CD8-positive, alpha-beta memory T cell (primary cell): ENCODE data around the gene ZBTB7A. TPM values are rescaled to one million over a fixed set of nuclear protein-coding genes. Genes with fewer than 3 reads are reported as not detected.
A peak's percentile ranks its signal among the peaks of the same experiment; 100 is the strongest.

Experiments used
- CTCF ChIA-PET: fragments of 350-600 bp; sonication (Branson Sonifier 250); formaldehyde crosslinking; loops from one replicate; lab custom pipeline; 2021; ENCODE audit warnings: antibody characterized with exemption; lab: Charles Lee
- POLR2A ChIA-PET: fragments of 350-600 bp; sonication (Branson Sonifier 250); formaldehyde crosslinking; loops from one replicate; lab custom pipeline; 2021; ENCODE audit warnings: antibody characterized with exemption; lab: Charles Lee
- DNase-seq, 5 donors: peaks; one replicate each; pipeline versions ENCODE4 v3.0.0 to v3.0.0-alpha.2; 2020 to 2022; ENCODE audit warnings: mixed read lengths in 1 of 5
- H3K27ac ChIP-seq: one replicate; pipeline ENCODE4 v1.7.0; 2013; ENCODE audit warnings: low read depth, mild to moderate bottlenecking, low read length, moderate library complexity
- H3K27me3 ChIP-seq: 2 replicates; pipeline ENCODE4 v1.7.0; 2013; ENCODE audit warnings: low read length, mild to moderate bottlenecking; ENCODE audit not compliant: insufficient read depth, poor library complexity, severe bottlenecking
- H3K36me3 ChIP-seq: 2 replicates; pipeline ENCODE4 v1.7.0; 2013; ENCODE audit warnings: mild to moderate bottlenecking, low read length, moderate library complexity; ENCODE audit not compliant: insufficient read depth
- H3K4me1 ChIP-seq: 2 replicates; pipeline ENCODE4 v1.7.0; 2013; ENCODE audit warnings: mild to moderate bottlenecking, low read length, moderate library complexity; ENCODE audit not compliant: insufficient read depth
- H3K4me3 ChIP-seq: 2 replicates; pipeline ENCODE4 v1.7.0; 2013; ENCODE audit warnings: mild to moderate bottlenecking, low read length
- H3K9me3 ChIP-seq: 2 replicates; pipeline ENCODE4 v1.7.0; 2013; ENCODE audit warnings: mild to moderate bottlenecking, low read length
- H3K27ac Mint-ChIP-seq, 8 donors: one replicate each; pipeline ENCODE4 v1.8.0; 2020 to 2021; ENCODE audit warnings: mixed read lengths in 8 of 8, mild to moderate bottlenecking in 6 of 8, inconsistent platforms in 3 of 8, moderate library complexity in 3 of 8
- H3K27me3 Mint-ChIP-seq, 2 donors: one replicate each; pipeline ENCODE4 v1.8.0; 2020 to 2021; ENCODE audit warnings: mixed read lengths in 2 of 2, mild to moderate bottlenecking in 1 of 2, moderate library complexity in 1 of 2
- H3K36me3 Mint-ChIP-seq, 3 donors: one replicate each; pipeline ENCODE4 v1.8.0; 2020 to 2021; ENCODE audit warnings: mixed read lengths in 3 of 3, inconsistent platforms in 1 of 3, mild to moderate bottlenecking in 1 of 3
- H3K4me1 Mint-ChIP-seq, 3 donors: one replicate each; pipeline ENCODE4 v1.8.0; 2020 to 2021; ENCODE audit warnings: mixed read lengths in 3 of 3, inconsistent platforms in 1 of 3, mild to moderate bottlenecking in 1 of 3
- H3K4me3 Mint-ChIP-seq, 7 donors: one replicate each; pipeline ENCODE4 v1.8.0; 2020 to 2021; ENCODE audit warnings: mixed read lengths in 7 of 7, mild to moderate bottlenecking in 6 of 7, moderate library complexity in 4 of 7, inconsistent platforms in 2 of 7
- H3K9me3 Mint-ChIP-seq, 5 donors: one replicate each; pipeline ENCODE4 v1.8.0; 2020 to 2022; ENCODE audit warnings: mixed read lengths in 5 of 5, mild to moderate bottlenecking in 3 of 5, moderate library complexity in 2 of 5, inconsistent platforms in 1 of 5
- polyA plus RNA-seq: library from polyadenylated mRNA; unstranded; fragments of 300-500 nt; fragmentation: Illumina TruSeq; gene quantifications from one replicate; pipeline ENCODE4 v1.2.3, GENCODE V29; 2021
- total RNA-seq, 2 experiments: library from RNA; stranded (reverse); gene quantifications; one replicate each; pipeline ENCODE4 v1.2.3, GENCODE V29; 2021

ZBTB7A gene
- total RNA-seq = 10 to 100 TPM; 44.1 to 46.8 TPM
- polyA plus RNA-seq = 86.1 TPM

DNA sequence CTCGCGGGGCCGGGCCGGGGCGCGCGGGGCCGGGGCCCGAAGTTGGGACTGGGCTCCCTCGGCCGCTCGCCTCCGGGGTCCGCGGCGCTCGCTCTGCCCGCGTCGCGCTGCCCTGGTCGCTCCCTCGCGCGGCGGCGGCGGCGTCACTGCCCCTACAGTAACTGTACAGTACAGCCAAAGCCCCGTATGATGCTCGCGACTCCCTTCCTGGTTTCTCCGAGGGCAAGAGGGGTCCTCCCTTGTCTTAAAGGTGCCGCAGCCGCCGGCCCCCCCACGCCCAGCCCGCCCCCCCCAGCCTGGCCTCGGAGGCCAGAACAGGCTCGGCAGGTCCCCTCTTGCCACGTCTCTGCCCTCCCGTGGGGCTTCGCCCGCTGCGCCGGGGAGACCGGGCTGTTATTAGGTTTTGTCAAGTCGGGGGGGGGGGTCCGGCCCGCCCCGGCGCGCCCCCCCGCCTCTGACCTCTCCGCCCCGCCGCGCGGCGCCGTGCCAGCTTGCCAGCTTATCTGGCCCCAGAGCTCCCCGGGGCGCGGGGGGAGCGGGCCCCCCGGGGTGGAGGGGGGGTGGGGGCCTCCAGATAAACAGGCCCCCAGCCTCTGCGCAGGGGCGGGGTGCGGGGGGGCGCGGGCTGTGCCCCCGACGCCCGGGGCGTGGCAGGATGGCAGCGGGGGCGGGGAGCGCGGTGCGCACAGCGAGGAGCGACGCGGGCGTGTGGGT, at the start of gene ZBTB7A:
Gene ZBTB7A (minus strand): TSS at position 218 of the 714 bp plus-strand sequence. CDS start 11,667 bp downstream, outside the sequence.
- Mint-ChIP-seq H3K9me3 (no peaks in the 10 kb centered on the region), H3K4me3 (peak within 1 kb of the TSS; percentile 88 to 99 (median 90)), H3K27me3 (peaks cover 0 to 3% of the 10 kb centered on the region in 2 donors), H3K4me1 (peaks cover 34 to 44% (median 34%) of the 10 kb centered on the region in 3 donors), H3K36me3 (peaks cover 0 to 14% (median 0%) of the 10 kb centered on the region in 3 donors), H3K27ac (peak within 1 kb of the TSS in 7 of 8 donors; percentile 60 to 98 (median 88))
- DNase-seq = peak; percentile 73 to 91 (median 78)
- Histone ChIP-seq H3K27me3 (no peaks in the 10 kb centered on the region), H3K4me1 (peaks cover 43% of the 10 kb centered on the region), H3K9me3 (no peaks in the 10 kb centered on the region), H3K4me3 (peak within 1 kb of the TSS; percentile 51), H3K36me3 (no peaks in the 10 kb centered on the region), H3K27ac (peak within 1 kb of the TSS; percentile 61)
- POLR2A ChIA-PET = interaction anchor here (1.3 to 3.6 kb wide), 6 partner anchors 17 to 82 kb away, joined by 6 to 35 read pairs (median 8); partner anchors contain the start of genes EEF2 and PIAS4
- CTCF ChIA-PET = interaction anchor here (1.1 to 1.8 kb wide), 4 partner anchors 10 to 82 kb away, joined by 3 to 7 read pairs (median 4); partner anchors contain the start of gene EEF2

DNA sequence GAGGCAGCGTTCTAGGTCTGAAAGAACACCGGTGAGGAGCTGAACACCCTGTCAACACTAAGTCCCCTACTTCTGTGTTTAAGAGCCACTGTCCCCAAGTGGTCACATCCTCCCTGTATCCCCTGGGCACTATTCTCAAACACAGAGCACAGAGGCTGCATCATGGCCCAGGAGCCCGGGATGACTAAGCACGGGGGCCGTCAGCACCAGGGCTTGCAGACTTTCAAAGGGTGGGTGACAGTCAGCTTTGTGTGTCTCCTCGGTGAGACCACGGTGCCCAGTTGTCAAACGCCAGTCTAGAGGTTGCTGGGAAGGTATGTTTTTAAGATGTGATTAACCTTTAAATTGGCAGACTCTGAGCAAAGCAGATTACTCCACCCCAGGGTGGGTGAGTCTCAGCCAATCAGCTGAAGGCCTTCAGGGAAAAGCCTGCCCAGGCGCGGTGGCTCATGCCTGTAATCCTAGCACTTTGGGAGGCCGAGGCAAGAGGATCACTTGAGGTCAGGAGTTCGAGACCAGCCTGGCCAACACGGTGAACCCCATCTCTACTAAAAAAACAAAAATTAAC, 49.2 kb upstream of the ZBTB7A start:
- peaks cover 20% of the 10 kb centered on the region for H3K36me3 ChIP-seq
- Mint-ChIP-seq H3K36me3 (peaks cover 0 to 65% (median 4%) of the 10 kb centered on the region in 3 donors), H3K27ac (peak overlapping the region; percentile 12 to 94 (median 88)), H3K27me3 (no peaks in the 10 kb centered on the region), H3K9me3 (no peaks in the 10 kb centered on the region), H3K4me1 (peaks cover 31 to 61% (median 32%) of the 10 kb centered on the region in 3 donors), H3K4me3 (no peak overlapping the region)
- no peak overlapping the region for H3K4me3 ChIP-seq
- no peak for DNase-seq
- H3K27ac ChIP-seq = no peak overlapping the region
- POLR2A ChIA-PET = interaction anchor here (0.6 to 1.8 kb wide), 3 partner anchors 11 to 84 kb away, joined by 3 to 16 read pairs (median 6); no protein-coding TSS in a partner anchor
- CTCF ChIA-PET = interaction anchor here (0.9 to 2.9 kb wide), 6 partner anchors 11 to 128 kb away, joined by 3 to 15 read pairs (median 5); no protein-coding TSS in a partner anchor
- H3K9me3 ChIP-seq = no peaks in the 10 kb centered on the region
- peaks cover 22% of the 10 kb centered on the region for H3K4me1 ChIP-seq
- H3K27me3 ChIP-seq = no peaks in the 10 kb centered on the region

DNA sequence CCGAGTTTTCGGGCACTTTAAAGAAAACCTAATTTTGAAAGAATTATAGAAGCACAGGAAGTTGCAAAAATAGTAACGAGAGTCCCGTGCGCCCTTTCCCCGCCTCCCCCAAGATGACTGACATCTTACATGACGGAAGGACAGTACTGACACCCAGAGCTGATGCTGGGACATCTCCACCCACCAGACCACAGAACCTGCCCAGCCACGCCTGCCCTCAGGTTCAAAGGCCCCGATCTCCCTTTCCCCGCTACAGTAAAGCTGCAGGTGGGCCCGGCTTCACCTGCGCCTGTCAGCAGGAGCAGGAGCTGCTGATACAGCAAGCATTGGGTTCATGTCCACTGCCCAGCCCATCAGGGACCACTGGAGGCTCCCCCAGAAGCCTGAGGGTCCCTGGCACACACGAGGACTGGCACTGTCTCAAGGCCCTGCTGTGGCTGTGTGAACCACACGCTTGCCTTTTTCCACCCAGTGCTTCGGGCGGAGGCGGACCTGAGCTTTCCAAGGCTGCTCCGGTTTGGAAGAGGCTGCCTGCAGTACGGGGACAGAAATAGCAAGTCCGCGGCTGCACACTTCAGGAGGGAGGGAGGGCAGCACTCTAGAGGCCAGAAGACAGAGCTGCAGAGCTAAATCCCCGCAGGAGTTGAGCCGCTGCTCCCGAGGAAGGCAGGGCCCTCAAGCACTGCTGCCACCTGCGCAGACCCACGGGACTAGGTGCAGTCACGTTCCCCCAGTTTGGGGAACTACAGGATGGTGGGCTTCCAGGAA, 48.5 kb upstream of the ZBTB7A start:
- Mint-ChIP-seq H3K4me1 (peaks cover 34 to 62% (median 35%) of the 10 kb centered on the region in 3 donors), H3K27ac (peak overlapping the region; percentile 84 to 94 (median 89)), H3K36me3 (peaks cover 0 to 67% (median 4%) of the 10 kb centered on the region in 3 donors), H3K9me3 (no peaks in the 10 kb centered on the region), H3K4me3 (peak overlapping the region; percentile 51 to 78 (median 67)), H3K27me3 (no peaks in the 10 kb centered on the region)
- peak overlapping the region; percentile 22 for H3K4me3 ChIP-seq
- POLR2A ChIA-PET = interaction anchor here (0.6 to 1.8 kb wide), 5 partner anchors 10 to 71 kb away, joined by 3 to 16 read pairs (median 5); no protein-coding TSS in a partner anchor
- H3K27ac ChIP-seq = peak overlapping the region; percentile 26
- CTCF ChIA-PET = interaction anchor here (0.9 to 2.9 kb wide), 7 partner anchors 11 to 129 kb away, joined by 3 to 15 read pairs (median 4); no protein-coding TSS in a partner anchor
- DNase-seq = peak; percentile 57 to 85 (median 77)
- peaks cover 29% of the 10 kb centered on the region for H3K4me1 ChIP-seq
- peaks cover 26% of the 10 kb centered on the region for H3K36me3 ChIP-seq
- no peaks in the 10 kb centered on the region for H3K27me3 ChIP-seq
- H3K9me3 ChIP-seq = no peaks in the 10 kb centered on the region

DNA sequence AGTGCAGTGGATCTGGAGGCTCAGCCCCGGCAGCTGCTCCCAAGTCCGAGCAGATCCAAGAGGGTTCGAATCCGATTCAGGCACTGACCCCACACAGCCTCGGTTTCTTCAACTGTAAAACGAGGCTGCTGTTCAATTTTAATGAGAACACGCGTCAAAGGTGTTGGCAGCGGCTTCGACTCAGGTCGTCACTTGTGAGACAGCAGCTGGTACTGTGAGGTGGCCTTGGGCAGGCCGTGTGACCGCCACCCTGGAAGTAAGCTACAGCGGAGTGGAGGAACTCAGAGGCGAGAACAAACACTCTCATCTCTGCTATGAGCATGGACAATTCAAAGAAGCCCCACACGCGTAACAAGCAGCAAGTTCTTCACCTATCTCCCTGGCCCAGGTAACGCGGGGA, 47.5 kb upstream of the ZBTB7A start:
- no peak overlapping the region for H3K4me3 ChIP-seq
- Mint-ChIP-seq H3K36me3 (peaks cover 0 to 69% (median 4%) of the 10 kb centered on the region in 3 donors), H3K27me3 (no peaks in the 10 kb centered on the region), H3K4me1 (peaks cover 40 to 70% (median 42%) of the 10 kb centered on the region in 3 donors), H3K27ac (peak overlapping the region in 6 of 8 donors; percentile 36 to 89 (median 81)), H3K9me3 (no peaks in the 10 kb centered on the region), H3K4me3 (no peak overlapping the region)
- peaks cover 39% of the 10 kb centered on the region for H3K4me1 ChIP-seq
- peaks cover 27% of the 10 kb centered on the region for H3K36me3 ChIP-seq
- H3K27me3 ChIP-seq = no peaks in the 10 kb centered on the region
- CTCF ChIA-PET = interaction anchor here (0.9 to 2.1 kb wide), 3 partner anchors 10 to 128 kb away, joined by 3 to 9 read pairs (median 4); no protein-coding TSS in a partner anchor
- POLR2A ChIA-PET = interaction anchor here (1.3 to 1.8 kb wide), 2 partner anchors 9 to 48 kb away, joined by 4 to 16 read pairs; no protein-coding TSS in a partner anchor
- H3K27ac ChIP-seq = no peak overlapping the region
- H3K9me3 ChIP-seq = no peaks in the 10 kb centered on the region
- DNase-seq = no peak

DNA sequence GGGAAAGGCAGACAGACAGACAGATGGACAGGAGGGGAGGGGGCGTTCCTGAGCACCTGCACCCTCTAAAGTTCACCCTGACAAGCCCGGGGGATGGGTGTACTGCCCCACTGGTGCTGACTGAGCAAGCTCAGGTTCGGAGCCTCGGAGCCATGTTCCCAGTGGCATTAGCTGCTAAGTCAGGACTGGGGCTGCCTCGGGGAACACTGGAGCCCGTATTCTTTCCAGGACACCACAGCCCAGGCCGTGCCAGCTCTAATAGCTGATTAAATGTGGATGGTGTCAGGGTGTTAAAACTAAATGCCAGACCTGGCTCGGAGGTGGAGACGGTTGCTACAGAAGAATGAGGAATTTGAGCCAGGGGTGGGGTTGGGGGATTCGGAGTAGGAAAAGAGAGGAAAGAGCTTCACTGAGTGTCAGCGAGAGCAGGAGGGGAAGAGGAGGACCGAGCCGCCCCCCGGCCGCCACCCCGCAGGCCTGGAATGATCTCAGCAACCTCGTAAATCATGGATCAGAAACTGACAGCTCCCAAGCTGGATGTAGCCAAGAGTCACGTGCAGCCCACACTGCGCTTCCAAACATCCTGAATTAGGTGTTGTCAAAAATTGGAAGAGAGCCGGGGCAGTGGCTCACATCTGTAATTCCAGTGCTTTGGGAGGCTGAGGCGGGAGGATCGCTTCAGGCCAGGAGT, 46.8 kb upstream of the ZBTB7A start:
- no peak overlapping the region for H3K27ac ChIP-seq
- H3K4me1 Mint-ChIP-seq = peaks cover 47 to 76% (median 48%) of the 10 kb centered on the region in 3 donors
- peaks cover 0 to 68% (median 4%) of the 10 kb centered on the region in 3 donors for H3K36me3 Mint-ChIP-seq
- peaks cover 27% of the 10 kb centered on the region for H3K36me3 ChIP-seq
- no peaks in the 10 kb centered on the region for H3K9me3 Mint-ChIP-seq
- POLR2A ChIA-PET = no interaction called here
- peaks cover 46% of the 10 kb centered on the region for H3K4me1 ChIP-seq
- H3K4me3 Mint-ChIP-seq = no peak overlapping the region
- peak overlapping the region in 4 of 8 donors; percentile 36 to 89 (median 76) for H3K27ac Mint-ChIP-seq
- no peaks in the 10 kb centered on the region for H3K27me3 Mint-ChIP-seq
- CTCF ChIA-PET = interaction anchor here (0.9 to 1.1 kb wide), 2 partner anchors 9 to 46 kb away, joined by 4 read pairs; no protein-coding TSS in a partner anchor
- DNase-seq = no peak
- no peaks in the 10 kb centered on the region for H3K9me3 ChIP-seq
- H3K27me3 ChIP-seq = no peaks in the 10 kb centered on the region
- no peak overlapping the region for H3K4me3 ChIP-seq

DNA sequence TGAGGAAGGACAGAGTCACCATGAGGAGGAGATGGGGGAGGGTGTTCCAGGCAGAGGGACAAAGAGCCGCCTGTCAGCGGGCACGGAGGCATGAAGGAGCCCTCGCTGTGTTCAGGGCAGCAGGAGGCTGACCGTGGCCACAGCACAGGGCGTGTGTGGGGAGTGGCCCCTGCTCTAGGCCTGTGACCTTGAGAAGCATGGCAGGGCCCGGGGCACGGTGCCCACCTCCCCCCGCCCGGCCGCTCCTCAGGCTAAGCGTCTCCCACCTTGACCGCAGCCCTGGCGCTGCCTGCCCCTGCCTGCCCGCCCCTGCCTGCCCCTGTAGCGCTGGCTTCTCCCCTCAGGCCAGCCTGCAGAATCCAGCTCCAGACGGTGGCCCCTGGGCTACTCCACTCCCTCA, 45.7 kb upstream of the ZBTB7A start:
- Histone ChIP-seq H3K27me3 (no peaks in the 10 kb centered on the region), H3K4me1 (peaks cover 48% of the 10 kb centered on the region), H3K36me3 (peaks cover 27% of the 10 kb centered on the region), H3K4me3 (no peak overlapping the region), H3K27ac (no peak overlapping the region), H3K9me3 (no peaks in the 10 kb centered on the region)
- Mint-ChIP-seq H3K27me3 (no peaks in the 10 kb centered on the region), H3K4me3 (no peak overlapping the region), H3K4me1 (peaks cover 48 to 79% (median 53%) of the 10 kb centered on the region in 3 donors), H3K36me3 (peaks cover 0 to 64% (median 2%) of the 10 kb centered on the region in 3 donors), H3K27ac (peak overlapping the region in 1 of 8 donors; percentile 93), H3K9me3 (no peaks in the 10 kb centered on the region)
- DNase-seq = no peak
- CTCF ChIA-PET = no interaction called here
- POLR2A ChIA-PET = no interaction called here
